Kidney capillary endothelial cell (primary cell): ENCODE measurements around the gene XCL2.
A peak's percentile ranks its signal among the peaks of the same experiment; 100 is the strongest.

ENCODE experiments used
- DNase-seq: peaks from one replicate; pipeline ENCODE4 v3.0.0-alpha.2; 2018; ENCODE audit warnings: low spot score

Gene XCL2

DNA sequence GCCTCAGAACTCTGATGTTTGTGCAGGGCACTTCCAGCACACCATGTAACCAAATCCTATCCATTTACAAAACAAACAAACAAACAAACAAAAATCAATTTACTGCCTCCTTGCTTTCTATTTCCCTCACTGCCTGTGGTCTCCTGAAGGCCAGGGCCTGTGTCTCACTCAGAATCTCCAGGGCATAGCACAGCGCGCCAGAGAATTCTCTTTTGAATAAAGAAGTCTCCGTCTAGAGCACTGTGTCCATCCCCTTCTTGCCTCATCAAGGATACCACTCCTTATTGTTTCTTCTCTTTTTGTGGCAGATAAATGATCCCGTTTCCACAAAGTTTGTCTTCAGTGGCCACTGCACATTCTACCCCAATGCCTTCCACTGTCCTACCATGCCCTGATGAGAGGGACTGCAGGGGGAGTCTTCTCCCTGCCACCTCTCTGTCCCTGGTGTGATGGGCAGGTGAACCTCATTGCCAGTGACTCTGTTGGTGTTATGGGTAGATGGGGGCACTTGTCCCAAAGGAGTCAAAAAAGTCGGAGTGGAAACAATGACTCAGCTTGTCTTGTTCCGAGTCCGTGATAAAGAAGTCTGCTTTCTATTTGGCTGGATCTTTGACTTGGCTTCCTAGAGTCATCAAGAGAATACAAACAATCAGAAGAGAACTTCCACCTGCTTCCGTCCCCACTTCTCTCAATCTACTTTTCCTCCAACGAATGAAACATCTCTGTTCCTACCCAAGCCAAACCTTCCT is 30.0 kb downstream of the XCL2 start:
- no peak for DNase-seq

DNA sequence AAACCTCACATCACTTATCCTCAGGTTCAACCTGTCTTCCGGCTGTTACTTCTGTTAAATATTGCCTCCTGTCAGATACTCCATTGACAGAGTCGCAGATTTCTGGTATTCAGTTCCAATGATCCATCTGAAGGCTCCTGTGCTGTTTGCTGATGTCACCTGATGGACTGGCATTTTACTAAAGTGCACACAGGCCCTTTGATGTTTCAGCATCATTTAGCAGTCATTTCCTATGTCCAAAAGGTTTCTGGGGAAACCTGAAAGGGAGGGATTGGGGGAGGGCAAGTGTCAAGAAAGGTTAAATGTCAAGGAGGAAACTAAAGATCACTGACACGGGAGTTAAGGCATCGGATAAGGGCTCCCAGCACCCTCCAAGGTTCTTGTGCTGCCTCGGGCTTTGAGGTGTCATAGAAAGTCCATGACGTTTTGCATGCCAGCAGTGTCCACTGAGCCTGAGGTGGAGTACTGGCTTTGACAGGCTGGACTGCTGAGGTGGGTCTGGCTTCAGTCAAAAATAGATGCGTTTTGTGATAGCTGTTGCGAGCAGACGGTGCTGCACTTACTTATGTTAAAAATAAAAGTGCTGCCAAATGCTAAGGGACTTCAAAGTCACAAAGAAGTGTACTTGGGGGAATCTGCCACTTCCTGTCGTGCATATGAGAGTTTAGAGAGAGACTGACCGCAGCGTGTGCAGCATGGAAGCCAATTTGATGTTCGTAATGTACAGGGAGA is 30.8 kb downstream of the XCL2 start:
- DNase-seq = no peak

DNA sequence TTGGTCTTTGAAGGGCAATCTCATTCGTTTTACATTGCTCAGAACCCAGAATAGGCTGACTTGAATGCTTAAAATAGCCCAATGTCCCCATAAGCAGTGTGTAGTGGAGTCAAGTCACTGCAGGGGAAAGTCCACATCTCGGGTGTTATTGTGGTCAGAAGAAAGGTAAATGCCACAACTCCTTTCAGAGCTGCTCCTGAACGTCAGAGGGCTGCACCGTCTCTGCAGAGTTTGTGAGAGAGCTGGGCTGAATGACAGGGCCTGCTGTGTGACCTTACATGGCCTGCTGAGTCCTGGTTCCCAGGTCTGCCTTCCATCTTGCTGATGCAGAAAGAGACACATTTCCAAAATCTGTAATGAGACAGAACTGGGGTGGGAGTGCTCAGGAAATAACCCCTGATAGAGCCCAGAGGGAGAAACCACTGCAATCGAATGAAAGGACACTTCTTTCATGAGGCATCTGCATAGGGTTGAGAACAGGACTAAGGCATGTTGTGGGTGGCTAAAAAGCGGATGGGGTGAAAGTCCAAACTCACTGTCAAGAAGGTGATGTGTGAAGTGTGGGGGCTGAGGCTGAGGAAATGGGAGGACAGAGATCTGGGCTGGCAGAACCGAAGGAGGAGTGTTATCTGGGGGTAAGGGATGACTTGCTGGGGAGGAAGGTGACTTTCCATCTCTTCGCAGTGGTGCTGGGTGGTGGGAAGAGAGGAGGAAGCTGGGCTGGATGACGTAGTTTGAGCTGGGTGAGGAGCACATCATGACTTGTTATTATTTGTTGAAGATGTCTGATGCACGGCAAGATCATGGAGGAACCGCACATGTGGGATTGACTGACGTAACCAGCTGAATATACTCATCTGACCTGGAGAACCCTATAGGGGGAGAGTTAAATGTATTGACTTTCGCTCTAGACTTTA is 33.7 kb downstream of the XCL2 start:
- DNase-seq = no peak

DNA sequence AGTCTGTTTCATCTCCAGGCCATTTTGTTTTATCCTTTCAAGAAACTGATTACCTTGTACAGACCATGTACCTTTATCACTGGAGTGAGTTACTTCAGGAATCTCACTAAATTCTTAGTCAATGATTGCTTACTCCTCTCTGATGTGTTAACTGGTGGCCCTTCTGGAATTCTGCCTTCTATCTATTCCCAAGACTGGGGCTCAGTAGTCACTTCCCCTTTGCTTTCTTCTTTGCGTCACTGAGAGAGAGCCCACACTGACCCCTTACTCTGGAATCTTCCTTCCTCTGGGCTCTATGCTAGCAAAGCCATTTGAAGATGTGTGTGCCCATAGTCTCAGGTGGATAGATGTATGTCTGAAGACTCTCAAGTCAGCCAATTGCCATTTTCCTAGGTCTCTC is 34.6 kb downstream of the XCL2 start:
- no peak for DNase-seq

DNA sequence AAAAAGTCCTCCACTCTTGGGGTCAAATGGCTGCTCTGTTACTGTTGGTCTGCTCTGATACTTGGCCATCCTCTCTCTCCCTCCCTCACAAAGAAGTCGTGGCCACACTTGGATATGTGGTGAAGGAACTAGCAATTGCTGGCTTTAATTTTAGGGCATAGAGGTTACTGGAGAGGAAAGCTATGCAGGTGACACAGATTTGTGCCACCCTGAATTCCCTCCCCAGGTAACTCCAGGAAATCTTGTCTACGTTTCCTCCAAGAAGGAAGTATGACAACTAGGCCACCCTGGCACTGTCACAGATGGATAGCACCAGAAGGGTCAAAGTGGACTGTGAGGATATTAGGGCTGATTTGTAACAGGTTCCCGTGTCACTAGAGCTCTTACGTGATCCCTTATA is 36.0 kb downstream of the XCL2 start:
- DNase-seq = no peak

DNA sequence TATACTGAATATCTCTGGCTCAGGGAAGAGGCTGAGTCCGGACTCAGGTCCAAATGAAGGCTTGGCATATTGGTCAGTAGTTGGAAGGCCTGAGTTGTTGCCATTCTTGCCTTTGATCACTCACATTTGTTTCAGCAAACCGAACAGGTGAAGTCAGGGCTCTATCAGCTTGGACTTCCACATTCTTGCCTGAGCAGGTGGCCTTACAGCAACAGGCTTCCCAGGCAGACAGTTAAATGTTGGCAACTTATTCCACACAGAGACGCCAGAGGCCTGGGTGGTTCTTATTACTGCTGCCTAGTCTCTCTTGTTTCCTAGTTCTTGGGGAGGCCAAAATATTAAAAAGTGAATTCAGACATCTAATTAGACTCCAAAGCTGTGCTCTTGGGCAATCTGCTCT is 36.6 kb downstream of the XCL2 start:
- DNase-seq = no peak

DNA sequence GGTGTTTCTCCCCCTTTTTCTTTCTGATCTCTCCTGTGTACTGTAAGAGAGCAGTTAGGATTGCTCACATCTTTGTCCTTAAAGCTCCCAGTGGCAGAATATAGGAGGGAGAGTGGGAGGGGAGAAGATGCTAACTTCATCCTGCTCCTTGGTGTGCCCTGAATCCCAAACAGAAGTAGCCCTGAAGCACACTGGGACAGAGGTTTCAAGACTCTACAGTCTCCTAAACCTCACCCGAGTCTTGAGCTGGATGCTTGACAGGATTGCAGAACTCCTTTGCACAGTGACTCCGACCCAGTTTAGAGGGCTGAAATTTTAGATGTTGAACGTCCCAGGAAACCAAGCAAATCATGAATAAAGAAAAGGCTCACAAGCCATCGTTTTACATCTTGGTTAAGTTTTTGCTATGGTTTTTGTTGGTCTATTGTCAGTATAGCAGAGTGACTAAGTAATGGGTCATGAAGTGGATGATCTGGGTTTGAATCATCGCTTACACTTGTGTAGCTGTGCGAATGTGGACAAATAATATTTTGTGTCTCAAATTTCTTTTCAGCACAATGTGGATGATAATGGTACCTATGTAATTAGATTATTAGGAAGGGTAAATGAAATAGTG is 37.5 kb downstream of the XCL2 start:
- DNase-seq = peak; percentile 42

DNA sequence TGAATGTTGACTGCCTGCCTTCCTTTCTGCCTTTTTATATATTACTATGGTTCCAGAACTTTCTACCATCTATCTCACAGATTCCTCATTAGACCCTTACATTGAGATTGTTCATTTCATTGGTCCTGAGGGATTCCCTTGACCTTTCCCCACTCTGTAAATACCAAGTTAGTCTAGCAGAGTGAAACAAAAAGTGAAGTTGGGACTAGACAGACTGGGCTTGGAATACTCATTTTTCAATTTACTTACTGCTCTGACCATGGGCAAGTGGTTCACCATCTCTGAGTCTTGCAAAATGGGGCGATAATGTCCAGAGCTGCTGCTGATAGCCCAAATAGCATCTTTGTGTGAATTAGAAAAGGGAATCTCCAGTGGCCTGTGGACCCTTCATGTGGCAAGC is 38.8 kb downstream of the XCL2 start:
- DNase-seq = no peak

DNA sequence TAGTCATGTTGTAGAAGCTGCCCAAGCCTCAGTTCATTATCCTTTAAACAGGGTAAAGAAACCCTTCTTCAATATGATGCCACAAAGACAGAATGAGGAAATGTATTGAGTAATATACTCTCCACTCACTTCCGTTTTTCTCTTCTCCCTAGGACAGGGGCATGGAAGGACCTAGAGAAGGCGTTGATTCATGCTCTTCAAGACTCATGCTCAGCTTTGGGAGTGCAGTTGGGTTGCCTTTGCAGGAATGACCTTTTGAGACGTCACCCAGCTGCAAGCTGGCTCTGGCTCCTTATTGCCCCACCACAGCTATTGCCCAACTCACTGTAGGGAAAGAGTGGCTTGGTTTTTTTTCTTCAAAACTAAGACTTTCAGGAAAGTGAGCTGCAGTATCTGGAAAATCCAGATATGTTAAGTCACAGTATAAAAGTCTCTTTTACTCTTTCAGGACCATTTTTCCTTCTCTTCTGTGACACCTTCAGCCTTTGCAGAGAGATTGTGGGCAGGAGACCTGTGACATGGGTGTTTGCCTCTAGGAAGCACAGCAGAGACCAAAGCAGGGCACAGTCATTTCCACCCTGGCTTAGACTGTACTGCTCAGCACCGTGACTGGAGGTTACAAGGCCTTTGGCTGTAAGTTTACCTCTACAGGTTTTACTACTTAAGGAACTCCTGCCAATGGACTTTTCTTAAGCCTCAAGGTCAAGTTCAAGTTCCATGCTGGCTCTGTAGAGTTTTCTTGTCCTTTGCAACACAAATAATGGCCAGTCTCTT is 39.5 kb downstream of the XCL2 start:
- no peak for DNase-seq

DNA sequence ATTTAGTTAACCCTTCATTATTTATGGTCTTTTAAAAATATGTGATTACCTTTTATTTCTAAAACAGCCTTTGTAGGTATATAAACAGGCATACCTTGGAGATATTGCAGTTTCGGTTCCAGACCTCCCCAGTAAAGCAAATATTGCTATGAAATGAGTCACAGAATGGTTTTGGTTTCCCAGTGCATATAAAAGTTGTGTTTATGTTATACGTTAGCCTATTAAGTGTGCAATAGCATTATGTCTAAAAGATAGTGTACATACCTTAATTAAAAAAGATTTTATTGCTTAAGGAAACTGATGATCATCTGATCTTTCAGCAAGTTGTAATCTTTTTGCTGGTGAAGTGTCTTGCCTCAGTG is 44.1 kb downstream of the XCL2 start:
- no peak for DNase-seq

DNA sequence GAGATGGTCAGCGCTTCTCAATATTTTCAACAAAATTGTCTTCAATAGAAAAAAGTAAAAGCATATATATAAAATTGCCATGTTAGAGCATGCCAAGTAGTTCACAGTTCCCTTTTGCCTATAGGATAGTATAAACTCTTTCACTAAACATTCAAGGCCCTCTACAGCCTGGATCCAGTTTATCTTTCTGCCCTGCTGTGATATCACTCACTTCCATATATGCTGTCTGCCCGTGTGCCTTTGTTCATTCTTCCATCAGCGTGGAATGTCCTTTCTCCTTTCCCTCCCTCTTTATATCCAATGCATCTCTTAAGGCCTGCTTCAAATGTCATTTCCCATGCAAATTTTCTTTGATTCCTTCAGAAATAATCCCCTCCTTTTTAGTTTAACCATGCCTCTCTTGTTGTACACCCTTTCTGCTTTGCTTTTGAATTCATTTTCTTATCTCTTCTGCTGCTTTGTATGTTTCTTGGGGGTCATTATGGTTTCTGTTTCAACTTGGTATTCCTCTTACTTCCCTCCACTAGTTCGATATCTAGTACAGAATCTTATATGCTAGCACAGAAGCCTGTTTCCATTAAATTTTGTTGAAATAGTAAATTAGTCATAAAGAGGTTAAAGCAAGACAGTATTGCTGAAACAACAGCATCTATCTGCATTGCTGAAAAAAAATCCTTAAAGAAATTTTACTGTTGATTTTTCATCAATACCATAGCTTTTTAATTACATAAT is 44.7 kb downstream of the XCL2 start:
- DNase-seq = no peak

DNA sequence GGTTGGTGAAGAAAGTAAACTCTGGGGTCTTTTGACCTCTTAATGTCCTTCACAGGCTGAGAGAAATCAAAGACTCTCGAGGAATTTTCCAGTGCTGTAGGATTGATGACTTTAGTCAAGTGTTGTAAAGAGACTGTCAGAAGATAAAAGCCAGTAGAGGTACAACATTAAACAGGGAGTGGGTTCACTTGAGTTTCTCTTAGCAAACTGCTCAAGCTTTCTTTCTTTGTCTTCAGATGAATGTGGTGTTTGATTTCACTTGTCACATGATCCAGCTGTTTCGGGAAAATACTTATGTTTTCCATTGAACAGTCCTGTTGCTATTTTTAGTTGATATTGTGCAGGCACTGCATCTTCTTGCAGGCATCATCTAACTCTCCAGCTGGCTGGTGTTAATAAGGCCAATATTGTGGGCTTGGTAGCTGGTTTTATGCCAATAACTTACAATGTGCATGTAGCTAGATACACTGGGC is 45.6 kb downstream of the XCL2 start:
- DNase-seq = no peak

DNA sequence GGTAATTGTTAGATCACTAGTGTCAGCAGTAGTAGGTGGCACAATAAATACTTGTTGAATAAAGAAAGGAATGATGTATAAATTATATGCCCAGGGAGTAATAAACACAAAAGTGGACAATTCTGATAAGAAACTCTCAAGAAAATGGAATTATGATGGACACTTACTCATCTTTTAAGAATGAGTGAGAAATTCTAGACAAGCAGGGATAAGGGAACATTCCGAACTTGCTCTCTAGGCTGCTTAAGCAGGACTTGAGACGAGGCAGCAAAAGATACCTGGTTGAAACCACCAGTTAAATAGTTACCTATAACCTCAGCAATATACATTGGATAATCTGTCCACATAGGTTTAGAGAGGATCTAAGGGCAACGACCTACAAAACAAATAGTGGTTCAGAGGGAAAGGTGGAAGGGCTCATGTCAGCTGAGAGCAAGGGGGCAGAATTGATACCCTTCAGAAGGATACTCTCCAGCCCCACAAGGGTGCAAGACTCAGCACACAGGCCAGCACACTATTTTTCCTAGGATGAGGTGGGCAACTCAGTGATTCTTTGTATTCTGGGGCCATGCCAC is 46.3 kb downstream of the XCL2 start:
- no peak for DNase-seq

DNA sequence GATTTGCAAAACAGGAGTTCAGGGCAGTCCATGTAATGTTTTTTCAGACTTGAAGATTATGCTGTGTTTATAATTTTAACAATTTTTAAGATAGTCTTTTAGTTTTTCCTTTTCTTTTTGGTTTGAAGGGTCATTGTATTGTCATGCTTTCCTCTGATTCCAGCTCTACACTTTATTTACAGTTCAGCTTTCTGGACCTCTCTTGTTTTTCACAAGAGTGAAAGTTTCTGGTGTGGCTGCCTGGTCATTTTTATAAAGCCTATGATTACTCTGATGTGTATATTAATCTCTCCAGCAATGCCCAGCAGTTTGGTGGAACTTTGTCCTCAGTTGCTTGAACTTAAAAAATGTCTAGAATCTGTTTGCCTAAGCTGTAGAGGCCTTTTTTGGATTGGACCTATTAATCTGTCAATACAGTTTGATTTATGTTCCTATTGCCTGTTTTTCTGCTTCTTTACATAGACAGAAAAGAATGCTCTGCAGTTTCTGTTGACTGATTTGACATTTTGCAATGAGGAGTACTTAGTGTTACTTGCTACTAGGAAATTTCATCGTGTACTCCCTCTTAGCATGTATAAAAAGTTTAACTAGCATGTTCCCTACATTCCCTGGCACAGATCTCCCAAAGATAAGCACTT is 52.2 kb downstream of the XCL2 start:
- DNase-seq = no peak
